GM23338 (cell line): ENCODE data around the gene GOLGA6L2.

ENCODE experiments used
- EZH2 ChIP-seq: fragments of 200-600 bp; sonication (generic); IDR thresholded peaks from one replicate; pipeline ENCODE4 v1.8.0; 2017; ENCODE audit warnings: antibody characterized with exemption, mild to moderate bottlenecking, low read depth; ENCODE audit not compliant: unreplicated experiment
- TF ChIP-seq, protein P1 (sequence below), 2 experiments: fragments of 200-600 bp in 1 of 2; sonication (generic) in 1 of 2; conservative IDR thresholded peaks; 2 replicates each; pipeline versions ENCODE4 v1.5.1 to v1.6.1; 2016 to 2017; ENCODE audit warnings: antibody characterized with exemption in 2 of 2, low read depth in 2 of 2, mild to moderate bottlenecking in 2 of 2, moderate library complexity in 1 of 2

GRCh38 chr15:23402140-23402539 is 44.9 kb downstream of the GOLGA6L2 start:
- TF ChIP-seq, protein P1, sequence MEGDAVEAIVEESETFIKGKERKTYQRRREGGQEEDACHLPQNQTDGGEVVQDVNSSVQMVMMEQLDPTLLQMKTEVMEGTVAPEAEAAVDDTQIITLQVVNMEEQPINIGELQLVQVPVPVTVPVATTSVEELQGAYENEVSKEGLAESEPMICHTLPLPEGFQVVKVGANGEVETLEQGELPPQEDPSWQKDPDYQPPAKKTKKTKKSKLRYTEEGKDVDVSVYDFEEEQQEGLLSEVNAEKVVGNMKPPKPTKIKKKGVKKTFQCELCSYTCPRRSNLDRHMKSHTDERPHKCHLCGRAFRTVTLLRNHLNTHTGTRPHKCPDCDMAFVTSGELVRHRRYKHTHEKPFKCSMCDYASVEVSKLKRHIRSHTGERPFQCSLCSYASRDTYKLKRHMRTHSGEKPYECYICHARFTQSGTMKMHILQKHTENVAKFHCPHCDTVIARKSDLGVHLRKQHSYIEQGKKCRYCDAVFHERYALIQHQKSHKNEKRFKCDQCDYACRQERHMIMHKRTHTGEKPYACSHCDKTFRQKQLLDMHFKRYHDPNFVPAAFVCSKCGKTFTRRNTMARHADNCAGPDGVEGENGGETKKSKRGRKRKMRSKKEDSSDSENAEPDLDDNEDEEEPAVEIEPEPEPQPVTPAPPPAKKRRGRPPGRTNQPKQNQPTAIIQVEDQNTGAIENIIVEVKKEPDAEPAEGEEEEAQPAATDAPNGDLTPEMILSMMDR (conservative IDR thresholded peaks at IDR 0.05; ENCODE audit: low read depth in 2 of 2): no peak
- no peak for TF ChIP-seq EZH2
